Activated B cell treated with CpG ODN at 0.5 μM for 24 hours (primary cell): Measurements from ENCODE around the gene PALD1. TPM values are rescaled to one million over a fixed set of nuclear protein-coding genes. Genes with fewer than 3 reads are reported as not detected.
A peak's percentile ranks its signal among the peaks of the same experiment; 100 is the strongest.

Experiments used
- ATAC-seq: fragments of 200-7000 bp; cut with Tn5 transposase; one replicate; pipeline ENCODE4 v1.10.0; 2021; ENCODE audit warnings: low read depth, mild to moderate bottlenecking, moderate library complexity
- CTCF ChIA-PET: fragments of 350-600 bp; sonication (Branson Sonifier 250); formaldehyde crosslinking; loops from one replicate; lab custom pipeline; 2021; ENCODE audit warnings: antibody characterized with exemption; lab: Charles Lee
- POLR2A ChIA-PET: fragments of 350-600 bp; sonication (Branson Sonifier 250); formaldehyde crosslinking; loops from one replicate; lab custom pipeline; 2021; ENCODE audit warnings: antibody characterized with exemption; lab: Charles Lee
- DNase-seq: peaks from one replicate; pipeline ENCODE4 v3.0.0; 2022
- H3K27ac Mint-ChIP-seq: one replicate; pipeline ENCODE4 v1.8.0; 2020; ENCODE audit warnings: mixed read lengths
- H3K27me3 Mint-ChIP-seq: one replicate; pipeline ENCODE4 v1.8.0; 2021; ENCODE audit warnings: mixed read lengths
- H3K36me3 Mint-ChIP-seq: one replicate; pipeline ENCODE4 v1.8.0; 2021; ENCODE audit warnings: low read depth, mixed read lengths
- H3K4me1 Mint-ChIP-seq: one replicate; pipeline ENCODE4 v1.8.0; 2021; ENCODE audit warnings: mixed read lengths
- H3K4me3 Mint-ChIP-seq: one replicate; pipeline ENCODE4 v1.8.0; 2020; ENCODE audit warnings: mild to moderate bottlenecking, mixed read lengths
- H3K9me3 Mint-ChIP-seq: one replicate; pipeline ENCODE4 v1.8.0; 2020; ENCODE audit warnings: mixed read lengths
- CTCF ChIP-seq: fragments of 200-600 bp; IDR thresholded peaks from one replicate; pipeline ENCODE4 v1.8.0; 2022; ENCODE audit warnings: antibody characterized with exemption, mild to moderate bottlenecking
- intact Hi-C: fragments of 100-400 bp; cut with micrococcal nuclease; formaldehyde crosslinking; loops from one replicate; pipeline ENCODE4 v1.15.1; 2024
- total RNA-seq: library from RNA; stranded (reverse); gene quantifications from 2 replicates; pipeline ENCODE4 v1.2.3, GENCODE V29; 2022

PALD1 gene
- 2.4 and 3.3 TPM in 2 replicates for total RNA-seq

GRCh38 chr10:70478191-70479164 lies at the start of gene PALD1:
TSS of gene PALD1 (plus strand) at chr10:70478767. CDS start at chr10:70525952, 47,185 bp downstream.
- intact Hi-C loops: loop anchor here (2.0 to 5.0 kb wide), 2 partner anchors 16 to 59 kb away; no protein-coding TSS in a partner anchor
- ChIA-PET POLR2A (interaction anchor here (0.6 to 2.6 kb wide), 2 partner anchors 16 to 405 kb away, joined by 6 to 19 read pairs; no protein-coding TSS in a partner anchor), CTCF (interaction anchor here (1.0 kb wide), 1 partner anchor 30 kb away, joined by 3 read pairs; no protein-coding TSS in a partner anchor)
- TF ChIP-seq CTCF: no peak
- no peaks in the 10 kb centered on the region for H3K9me3 Mint-ChIP-seq
- peak within 1 kb of the TSS; percentile 81 for H3K4me3 Mint-ChIP-seq
- ATAC-seq (peak; percentile 29), DNase-seq (peak; percentile 41)
- no peaks in the 10 kb centered on the region for H3K36me3 Mint-ChIP-seq
- peak within 1 kb of the TSS; percentile 68 for H3K27ac Mint-ChIP-seq
- no peaks in the 10 kb centered on the region for H3K27me3 Mint-ChIP-seq
- H3K4me1 Mint-ChIP-seq: peaks cover 51% of the 10 kb centered on the region

- ATAC-seq (no peak), DNase-seq (no peak)
- peaks cover 20% of the 10 kb centered on the region for H3K4me1 Mint-ChIP-seq
- intact Hi-C loops: no loop called here
- H3K9me3 Mint-ChIP-seq: no peaks in the 10 kb centered on the region
- ChIA-PET CTCF (interaction anchor here (0.6 kb wide), 1 partner anchor 66 kb away, joined by 3 read pairs; no protein-coding TSS in a partner anchor), POLR2A (interaction anchor here (1.1 kb wide), 1 partner anchor 12 kb away, joined by 3 read pairs; no protein-coding TSS in a partner anchor)
- H3K4me3 Mint-ChIP-seq: no peak overlapping the region
- H3K27ac Mint-ChIP-seq: no peak overlapping the region
- peaks cover 33% of the 10 kb centered on the region for H3K36me3 Mint-ChIP-seq
- TF ChIP-seq CTCF: no peak
- no peaks in the 10 kb centered on the region for H3K27me3 Mint-ChIP-seq
These were observed 47.8 kb upstream of the PALD1 start for GRCh38 chr10:70430493-70431445.

- ATAC-seq: no peak
- H3K36me3 Mint-ChIP-seq: peaks cover 24% of the 10 kb centered on the region
- no peaks in the 10 kb centered on the region for H3K27me3 Mint-ChIP-seq
- intact Hi-C loops: no loop called here
- H3K4me1 Mint-ChIP-seq: peaks cover 20% of the 10 kb centered on the region
- CTCF ChIA-PET: no interaction called here
- H3K4me3 Mint-ChIP-seq: no peak overlapping the region
- no peak for TF ChIP-seq CTCF
- no peak for DNase-seq
- H3K27ac Mint-ChIP-seq: no peak overlapping the region
- H3K9me3 Mint-ChIP-seq: no peaks in the 10 kb centered on the region
- POLR2A ChIA-PET: no interaction called here
These were observed 46.5 kb upstream of the PALD1 start for GRCh38 chr10:70432101-70432500.

GRCh38 chr10:70432561-70433263 lies 45.9 kb upstream of the PALD1 start:
- Mint-ChIP-seq H3K27me3 (no peaks in the 10 kb centered on the region), H3K4me3 (peak overlapping the region; percentile 26), H3K27ac (no peak overlapping the region), H3K4me1 (peaks cover 20% of the 10 kb centered on the region), H3K36me3 (peaks cover 19% of the 10 kb centered on the region), H3K9me3 (no peaks in the 10 kb centered on the region)
- intact Hi-C loops: no loop called here
- ATAC-seq: no peak
- TF ChIP-seq CTCF: no peak
- ChIA-PET CTCF (interaction anchor here (0.6 kb wide), 1 partner anchor 28 kb away, joined by 4 read pairs; no protein-coding TSS in a partner anchor), POLR2A (no interaction called here)
- DNase-seq: no peak
